DND-41 (cell line): Measurements from ENCODE around the gene C1orf141.

Source experiments
- CTCF ChIP-seq: IDR thresholded peaks from 2 replicates; pipeline ENCODE4 v1.5.1; 2012; ENCODE audit warnings: borderline replicate concordance, low read length, moderate library complexity, mild to moderate bottlenecking; ENCODE audit not compliant: poor library complexity, severe bottlenecking; ENCODE audit errors: extremely low read depth
- EZH2 ChIP-seq: IDR thresholded peaks from 3 replicates; pipeline ENCODE4 v1.6.1; 2012; ENCODE audit warnings: borderline replicate concordance, low read depth, mild to moderate bottlenecking, moderate library complexity, low read length, inconsistent platforms; ENCODE audit not compliant: severe bottlenecking

GRCh38 chr1:67088440-67088839 lies 46.3 kb downstream of the C1orf141 start:
- TF ChIP-seq CTCF (no peak), EZH2 (no peak)
